Stimulated activated CD4-positive, alpha-beta T cell treated with anti-CD3 and anti-CD28 coated beads, TNF-alpha, amount 100 ng/mL, for 4 hours (primary cell): ENCODE results near the gene SECISBP2L.
A peak's percentile ranks its signal among the peaks of the same experiment; 100 is the strongest.

Source experiments
- DNase-seq, 3 experiments: peaks; one replicate each; pipeline ENCODE4 v3.0.0-alpha.2; 2020; ENCODE audit warnings: low read depth in 3 of 3

The SECISBP2L gene

DNA sequence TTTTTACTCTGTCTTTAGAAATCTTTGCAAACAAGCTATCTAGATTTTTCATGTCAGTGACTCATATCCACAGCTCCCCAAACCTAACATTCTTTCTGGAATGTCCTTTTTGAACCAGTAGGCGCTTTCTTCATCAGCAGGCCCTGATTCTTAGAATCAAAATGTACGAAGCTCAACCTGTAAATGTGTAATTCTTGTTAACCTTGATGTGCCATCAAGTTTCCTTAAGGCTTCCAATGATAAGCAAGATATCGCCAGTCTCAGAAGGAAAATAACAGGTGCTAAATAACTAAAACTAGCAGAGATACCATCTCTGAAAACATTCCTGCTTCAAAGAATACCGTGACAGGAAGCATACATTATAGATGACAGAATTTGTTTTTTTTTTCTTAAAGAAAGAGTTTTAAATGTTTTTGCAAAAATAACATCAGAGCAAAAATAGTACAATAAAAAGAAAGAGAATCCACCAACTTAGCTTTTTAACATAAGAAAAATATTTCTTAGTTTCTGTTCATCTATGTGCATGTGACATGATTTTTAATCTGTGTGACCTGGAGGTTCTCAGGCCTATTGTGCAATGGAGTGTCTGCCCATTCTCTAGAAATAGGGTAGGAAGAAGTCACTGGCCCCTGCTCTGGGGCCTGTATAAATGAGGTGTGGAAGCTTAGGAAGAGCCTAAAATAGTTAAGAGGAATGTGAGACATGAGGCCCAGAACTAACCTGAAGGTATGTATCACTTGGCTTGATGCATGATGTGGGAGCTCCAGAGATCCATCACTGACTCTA lies 14.7 kb upstream of the SECISBP2L start:
- DNase-seq, result no peak

DNA sequence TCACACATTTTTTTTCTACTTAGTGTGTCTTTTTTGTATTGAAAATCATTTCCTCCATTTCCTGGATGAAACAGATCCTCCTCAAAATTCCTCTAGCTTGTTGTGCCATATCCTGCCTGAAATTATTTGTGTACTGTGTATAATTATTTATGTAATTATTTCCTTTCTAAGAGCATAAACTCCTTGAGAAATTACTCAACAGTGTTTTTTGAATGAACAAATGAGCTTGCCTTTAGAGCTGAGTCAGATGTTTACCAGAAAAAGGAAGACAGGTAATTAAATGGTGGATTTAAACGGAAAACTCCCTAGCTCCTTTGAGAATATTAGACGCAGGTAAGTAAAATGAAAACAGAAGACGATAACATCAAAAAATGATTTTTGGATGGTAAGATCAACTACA lies 13.2 kb upstream of the SECISBP2L start:
- no peak for DNase-seq

DNA sequence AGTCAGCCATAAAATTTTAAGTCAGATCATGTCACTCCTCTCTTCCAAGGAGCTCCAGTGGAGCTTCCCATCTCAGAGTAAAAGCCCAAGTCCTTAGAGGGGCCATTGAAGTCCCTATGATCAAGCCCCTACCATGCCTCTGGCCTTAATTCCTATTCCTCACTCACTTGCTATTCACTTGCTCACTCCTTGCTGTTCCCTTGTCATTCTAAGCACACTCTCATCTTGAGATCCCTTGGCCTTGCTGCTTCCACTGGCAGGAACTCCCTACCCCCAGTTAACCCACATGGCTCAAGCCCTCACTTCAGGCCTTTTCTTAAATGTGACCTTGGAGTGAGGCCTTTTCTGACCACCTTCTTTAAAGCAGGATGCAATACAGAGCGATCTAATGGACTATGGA lies 12.3 kb upstream of the SECISBP2L start:
- no peak for DNase-seq

DNA sequence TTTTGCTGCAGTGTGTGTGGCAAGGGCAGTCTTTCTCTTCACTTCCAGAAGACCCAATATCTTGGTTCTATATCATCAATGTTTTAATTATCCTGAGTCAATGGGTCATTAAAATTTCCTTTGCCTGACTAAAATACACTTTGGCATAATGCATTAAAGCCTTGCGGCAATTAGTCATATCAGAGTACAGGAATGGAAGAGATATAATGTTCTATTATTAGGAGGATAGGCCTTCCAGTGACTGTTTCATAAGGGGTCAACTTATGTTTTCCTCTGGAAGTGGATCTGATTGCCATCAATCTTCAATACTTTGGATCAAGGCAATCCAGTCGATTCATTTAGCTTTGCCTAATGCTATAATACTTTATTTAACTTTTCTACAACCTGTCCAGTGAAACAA lies 9.4 kb upstream of the SECISBP2L start:
- DNase-seq, result no peak

DNA sequence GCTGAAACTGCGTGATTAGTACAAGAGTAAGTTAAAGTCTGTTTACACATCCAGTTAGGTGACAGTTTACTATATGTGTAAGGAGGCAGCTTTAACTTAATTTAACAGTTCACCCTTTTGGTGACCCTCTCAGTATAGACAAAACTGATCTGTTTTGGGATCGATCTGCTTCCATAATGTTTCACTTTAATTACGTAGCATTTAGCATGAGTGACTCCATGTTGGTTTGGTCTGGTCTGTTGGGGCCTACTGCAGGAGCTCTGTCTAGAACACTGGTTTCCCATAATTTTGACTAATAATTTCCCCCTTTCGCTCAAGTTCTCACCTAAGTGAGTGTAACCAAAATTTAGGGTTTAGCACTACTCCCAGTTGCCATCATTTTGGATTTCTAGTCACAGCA lies 6.4 kb upstream of the SECISBP2L start:
- DNase-seq, result no peak

DNA sequence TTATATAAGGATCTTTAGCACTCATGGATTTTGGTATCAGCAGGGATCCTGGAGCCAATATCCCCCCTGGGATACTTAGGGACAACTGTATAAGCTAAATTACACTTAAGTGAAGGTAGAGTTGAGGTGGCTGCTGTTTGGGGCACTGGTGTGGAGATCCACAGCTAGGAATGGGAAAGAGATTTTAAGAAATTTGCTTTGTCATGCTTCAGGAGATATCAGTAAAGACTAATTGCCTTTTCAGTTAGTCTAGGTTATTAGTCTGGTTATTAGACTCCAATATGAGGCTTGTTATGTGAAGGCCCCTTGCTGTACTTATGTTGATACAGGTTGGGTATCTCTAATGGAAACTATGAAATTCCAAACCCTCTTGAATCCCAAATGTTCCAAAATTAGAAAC lies 1.2 kb upstream of the SECISBP2L start:
- DNase-seq, result no peak

DNA sequence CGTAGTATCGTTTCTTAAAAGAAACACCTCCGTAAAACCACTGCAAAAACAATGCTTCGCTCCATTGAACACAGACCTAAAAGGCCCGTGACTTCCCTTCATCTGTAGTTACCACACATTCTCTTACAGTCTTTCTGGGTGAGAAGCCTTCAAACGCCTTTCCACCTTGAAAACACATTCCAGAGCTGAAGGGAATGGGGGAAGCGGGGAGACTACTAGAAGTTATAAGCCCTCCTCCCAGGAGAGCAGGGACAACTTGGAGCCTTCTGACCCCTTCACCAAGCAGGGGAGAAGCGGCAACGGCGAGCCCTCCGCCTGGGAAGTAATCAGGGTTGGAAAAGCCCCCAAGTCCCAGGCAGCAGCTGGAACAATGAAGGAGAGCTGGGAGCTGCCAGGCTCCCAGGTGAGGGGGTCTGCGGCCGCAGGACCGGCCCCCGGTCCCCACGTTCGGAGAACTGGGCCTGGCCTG lies 461 bp downstream of the SECISBP2L start:
- peak in 1 of 3 experiments; percentile 0 for DNase-seq

DNA sequence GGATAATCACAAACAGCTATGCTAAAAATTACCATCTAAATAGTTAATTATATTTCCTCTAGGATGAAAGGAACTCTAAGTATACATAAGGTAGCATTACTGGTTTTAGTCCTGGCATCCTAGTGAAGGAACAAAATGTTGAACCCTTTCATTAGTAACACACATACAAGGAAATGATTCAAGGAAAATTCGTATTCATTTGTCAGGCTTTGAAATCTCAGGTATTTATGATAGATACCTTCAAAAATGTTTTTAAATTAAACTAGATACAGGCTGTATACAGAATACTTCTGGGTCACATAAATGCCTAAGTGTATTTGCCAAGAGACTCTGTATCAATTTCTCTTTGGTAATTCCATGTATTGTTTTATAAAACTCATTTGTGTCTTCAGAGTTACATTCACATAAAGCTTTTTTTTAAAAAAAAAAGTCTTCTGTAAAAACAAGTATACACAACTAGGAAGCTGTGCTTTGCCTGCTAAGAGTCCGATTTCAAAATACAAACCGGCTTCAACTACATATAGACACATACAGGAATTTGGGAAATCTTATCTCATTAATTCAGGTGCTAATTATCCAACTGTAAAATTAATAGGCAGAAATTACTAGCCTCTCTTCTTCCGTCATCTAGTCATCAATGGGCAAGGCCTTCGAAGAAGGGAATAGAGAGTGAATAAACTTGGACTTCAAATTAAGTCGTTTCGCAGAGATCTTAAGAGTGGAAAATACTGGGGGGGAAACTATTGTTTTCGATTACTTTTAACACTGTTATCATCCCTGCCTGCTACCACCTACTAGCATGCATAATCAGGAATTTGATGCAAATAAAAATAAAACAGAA lies 1.3 kb downstream of the SECISBP2L start:
- DNase-seq, result no peak

DNA sequence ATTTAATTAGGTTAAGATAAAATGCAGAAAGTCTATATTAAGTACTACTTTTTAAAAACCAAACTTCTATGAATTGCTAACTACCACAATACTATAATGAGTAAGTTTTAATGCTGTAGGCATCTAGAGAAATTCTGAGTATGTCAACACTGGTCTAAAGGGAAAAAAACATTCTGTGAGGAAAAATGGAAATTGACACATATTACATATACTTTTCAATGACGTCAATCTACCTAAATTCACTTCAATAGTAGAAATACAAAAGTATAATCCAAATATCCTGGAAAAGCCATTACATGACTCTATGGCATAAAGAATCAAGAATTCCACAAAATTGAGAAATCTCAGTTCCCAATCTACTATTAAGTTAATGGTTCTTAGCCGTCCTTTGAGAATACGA lies 2.2 kb downstream of the SECISBP2L start:
- DNase-seq, result no peak

DNA sequence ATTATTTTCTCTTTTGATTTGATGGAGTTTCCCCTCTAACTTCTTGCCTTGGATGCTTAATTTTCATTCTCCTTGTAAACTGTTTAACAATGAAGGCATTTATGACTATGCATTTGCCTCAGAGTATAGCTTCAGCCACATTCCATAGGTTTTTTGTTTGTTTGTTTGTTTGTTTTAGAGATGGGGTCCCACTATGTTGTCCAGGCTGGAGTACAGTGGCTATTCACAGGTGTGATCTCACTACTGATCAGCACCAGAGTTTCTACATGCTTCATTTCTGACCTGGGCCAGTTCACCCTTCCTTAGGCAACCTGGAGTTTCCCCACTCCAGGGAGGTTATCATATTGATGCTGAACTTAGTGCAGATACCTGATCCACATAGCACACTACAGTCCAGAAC lies 4.1 kb downstream of the SECISBP2L start:
- DNase-seq, result no peak

DNA sequence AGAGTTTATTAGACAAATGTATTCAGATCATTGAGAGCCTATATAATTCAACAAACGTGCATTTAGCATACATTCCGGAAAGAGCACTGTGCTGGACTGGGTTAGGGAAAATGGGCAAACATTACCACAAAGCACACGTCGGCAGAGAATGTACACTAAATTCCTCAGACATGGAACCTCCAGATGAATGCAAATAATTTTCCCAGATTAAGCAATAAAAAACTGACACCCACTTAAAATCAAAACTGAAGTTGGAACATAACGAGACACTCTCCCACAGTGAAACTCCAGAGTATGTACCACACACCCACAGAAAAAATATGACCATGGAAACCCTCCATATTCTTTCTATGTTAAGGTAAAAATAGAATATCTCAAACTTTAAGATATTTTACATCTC lies 4.8 kb downstream of the SECISBP2L start:
- DNase-seq, result no peak

DNA sequence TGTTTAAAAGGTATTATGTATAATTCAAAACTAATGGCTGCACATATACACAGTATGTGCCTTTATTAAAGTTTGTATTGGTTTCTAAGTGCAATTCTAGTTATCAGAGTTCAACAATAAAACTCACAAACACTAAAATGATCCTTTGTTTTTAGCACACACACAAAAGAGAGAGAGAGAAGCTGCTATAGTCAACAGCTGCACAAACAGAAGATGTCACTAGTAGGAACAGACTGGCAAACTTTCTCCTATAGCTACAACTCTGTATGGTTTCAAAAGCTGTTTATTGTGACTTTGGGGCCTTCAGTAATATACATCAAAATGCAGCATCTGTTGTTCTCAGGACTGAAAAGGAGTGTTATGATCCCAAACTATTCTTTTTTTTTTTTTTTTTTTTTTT lies 6.1 kb downstream of the SECISBP2L start:
- no peak for DNase-seq

DNA sequence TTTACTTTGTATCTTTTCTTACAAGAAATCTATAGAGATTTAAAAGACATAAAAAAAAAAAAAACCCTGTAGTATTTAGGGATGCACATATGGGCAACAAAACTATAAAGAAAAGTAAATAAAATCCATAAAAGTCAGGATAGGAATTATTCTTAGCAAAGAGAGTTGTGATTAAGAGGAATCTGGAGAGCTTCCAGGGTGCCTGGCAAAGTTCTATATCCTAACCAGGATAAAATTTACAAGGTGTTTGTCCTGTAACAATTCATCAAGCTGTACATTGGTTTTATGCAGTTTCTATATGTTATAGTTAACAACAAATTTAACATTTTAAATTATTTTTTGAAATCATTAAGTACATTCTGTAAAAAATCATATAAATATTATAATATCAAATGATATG lies 7.9 kb downstream of the SECISBP2L start:
- no peak for DNase-seq

DNA sequence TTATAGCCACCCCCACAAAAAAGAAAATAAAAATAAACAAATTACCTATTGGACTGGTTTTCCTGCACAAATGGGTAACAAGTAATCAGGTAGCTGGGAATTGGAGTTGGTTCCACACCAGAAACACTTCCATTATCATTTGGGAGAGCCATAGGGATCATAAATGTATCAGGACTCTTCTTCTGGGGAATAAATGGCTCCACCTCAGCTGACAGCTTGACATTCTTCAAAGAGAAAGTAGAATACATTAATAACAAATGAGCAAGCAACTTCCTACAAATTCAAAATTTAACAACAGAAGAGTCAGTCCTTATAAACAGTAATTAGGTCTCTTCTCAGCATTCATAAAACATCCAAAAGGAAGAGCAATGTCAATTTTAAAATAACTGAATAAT lies 8.7 kb downstream of the SECISBP2L start:
- DNase-seq, result no peak

DNA sequence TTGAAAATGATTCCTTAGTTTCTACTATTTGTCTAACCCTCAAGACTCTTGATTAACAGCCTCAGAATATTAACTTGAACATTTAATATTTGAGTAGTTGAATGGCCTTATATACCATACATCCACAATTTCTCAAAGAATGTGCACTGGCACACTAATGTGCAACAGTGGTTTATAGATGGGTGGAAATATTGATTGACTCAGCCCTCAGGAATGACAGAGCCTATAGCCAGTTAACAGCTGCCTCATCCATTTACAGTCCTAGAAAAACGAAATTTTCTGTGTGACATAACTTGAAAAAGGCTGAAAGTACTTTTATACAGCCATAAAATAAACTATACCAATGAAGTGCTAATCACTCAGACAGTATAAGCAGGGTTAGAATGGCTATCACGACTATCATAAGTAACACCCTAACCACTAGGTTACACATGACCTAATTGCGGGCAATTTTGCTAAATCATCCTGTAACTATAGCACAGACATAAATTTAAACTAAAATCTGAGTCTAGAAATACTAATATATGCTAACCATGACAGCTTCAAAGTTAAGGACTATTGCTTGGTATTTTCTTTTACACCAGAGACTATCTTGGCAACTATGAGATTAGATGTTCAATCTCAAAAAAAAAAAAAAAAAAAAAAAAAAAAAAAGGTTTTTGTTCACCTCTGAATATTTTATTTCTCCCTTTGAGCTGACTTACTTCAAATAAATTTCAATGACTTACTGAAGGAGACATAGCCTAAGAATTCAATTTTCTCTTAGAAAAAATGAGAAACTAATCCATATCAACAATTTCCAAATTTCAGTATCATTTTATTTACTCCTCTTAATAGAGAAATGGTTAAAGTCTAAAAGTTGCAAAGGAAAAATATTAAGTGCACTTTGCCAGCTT lies 9.3 kb downstream of the SECISBP2L start:
- DNase-seq, result no peak

DNA sequence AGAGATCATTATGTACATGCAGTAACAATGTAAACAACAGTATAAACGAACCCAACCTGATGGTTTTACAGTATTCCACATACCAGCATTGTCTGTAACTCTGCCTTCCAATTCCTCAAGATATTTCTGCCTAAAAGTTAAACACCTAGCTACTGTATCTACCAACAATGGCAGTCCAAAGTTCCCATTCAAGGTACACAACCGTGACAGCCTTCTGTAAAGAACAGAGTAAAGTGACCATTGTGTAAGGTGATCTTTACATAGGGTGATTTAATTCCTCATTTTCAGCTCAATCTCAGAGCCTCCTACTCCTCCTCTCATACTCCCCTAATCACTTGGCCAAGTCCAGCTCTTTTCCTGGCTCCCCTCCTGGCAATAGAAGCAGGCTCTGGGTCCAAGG lies 10.4 kb downstream of the SECISBP2L start:
- DNase-seq, result no peak

DNA sequence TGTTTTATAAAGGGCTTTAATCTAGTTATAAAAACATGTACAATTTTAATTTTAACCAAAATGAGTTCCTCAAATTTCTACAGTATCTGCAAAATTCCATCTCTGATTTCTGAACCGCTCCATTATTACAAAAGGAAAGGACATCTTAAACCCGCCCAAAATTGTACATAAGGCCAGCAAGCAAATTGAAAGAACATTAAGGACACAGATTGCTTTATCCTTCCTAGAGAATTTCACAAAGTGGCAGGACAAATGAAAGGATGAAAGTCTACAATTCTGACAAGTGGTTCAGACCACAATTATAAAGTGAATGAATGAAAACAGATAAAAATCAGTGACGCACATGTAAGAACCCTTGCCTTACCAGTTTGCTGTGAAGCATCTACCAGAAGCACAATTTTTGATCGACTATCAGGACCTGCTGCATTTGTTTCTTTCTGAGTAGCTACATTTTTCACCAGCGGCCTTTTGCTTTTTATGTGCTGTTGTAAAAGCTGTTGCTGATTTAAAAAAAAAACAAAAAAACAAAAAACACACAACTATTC lies 13.6 kb downstream of the SECISBP2L start:
- DNase-seq, result no peak

DNA sequence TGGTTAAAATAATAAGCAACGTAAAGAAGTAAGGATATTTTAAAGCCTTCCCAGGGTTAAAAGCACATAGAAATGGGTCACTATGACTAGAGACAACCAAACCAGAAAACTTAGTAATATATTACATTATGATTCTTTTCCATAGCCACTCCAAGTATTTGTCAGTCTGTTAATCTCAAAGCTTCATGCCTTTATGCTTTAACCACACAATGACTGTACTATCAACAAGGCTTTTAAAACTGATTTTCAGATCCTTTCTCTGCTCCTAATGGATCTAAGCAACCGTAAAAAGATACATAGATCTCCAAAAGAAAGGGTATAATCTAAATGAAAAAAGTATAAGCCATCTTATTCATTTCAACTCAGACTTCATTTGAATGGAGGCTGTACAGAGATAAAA lies 14.4 kb downstream of the SECISBP2L start:
- DNase-seq, result no peak

DNA sequence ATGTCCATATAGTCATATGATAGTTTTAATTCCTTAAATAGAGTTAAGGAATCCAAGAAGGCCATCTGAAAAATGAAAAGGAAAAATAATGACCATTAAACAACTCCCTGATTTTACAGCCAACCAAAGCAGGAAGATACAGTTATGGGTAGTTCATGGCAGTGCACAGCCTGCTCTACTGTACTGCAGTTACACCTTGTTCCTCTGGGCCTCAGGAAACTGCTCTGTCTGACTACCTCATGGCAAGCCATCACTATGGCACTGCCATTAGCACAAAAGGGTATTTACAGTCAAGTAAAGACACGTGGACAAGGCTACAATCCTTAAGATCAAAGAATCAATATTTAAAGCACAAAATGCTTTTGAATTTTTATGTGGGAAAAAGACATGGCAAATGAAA lies 19.5 kb downstream of the SECISBP2L start:
- no peak for DNase-seq

DNA sequence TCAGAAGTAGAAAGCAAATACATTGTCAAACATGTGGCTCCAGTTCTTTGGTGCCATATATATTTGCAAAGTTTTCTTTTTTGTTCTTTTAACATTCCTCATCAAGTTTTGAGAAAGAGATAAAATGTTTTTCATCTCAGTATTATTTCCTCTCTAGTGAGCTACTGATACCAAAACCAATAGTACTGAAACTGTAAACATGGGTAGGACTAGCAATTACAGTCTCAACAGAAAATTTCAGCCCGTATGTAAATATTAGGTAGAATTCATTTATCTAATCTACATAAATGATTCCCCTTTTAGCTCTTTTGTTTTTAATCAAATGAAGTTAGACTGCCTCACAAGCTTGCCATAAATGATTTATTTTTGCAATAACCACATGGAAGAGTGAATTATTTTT lies 21.4 kb downstream of the SECISBP2L start:
- no peak for DNase-seq

DNA sequence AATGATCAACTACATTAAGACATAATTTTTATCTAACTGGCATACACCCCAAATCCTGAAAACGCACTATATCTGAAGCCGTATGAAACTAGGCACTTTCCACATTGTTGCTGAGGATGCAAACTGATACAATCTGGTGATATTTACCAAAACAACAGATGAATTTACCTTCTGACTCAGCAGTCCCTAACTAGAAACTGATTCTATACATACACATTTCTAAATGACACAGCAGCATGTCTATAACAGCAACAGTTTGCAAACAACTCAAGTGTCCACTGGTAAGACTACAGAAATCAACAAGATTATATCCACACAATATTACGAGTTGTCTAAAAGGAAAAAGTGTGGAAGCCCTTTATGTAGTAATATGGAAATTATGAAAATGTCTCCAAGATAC lies 22.9 kb downstream of the SECISBP2L start:
- no peak for DNase-seq

DNA sequence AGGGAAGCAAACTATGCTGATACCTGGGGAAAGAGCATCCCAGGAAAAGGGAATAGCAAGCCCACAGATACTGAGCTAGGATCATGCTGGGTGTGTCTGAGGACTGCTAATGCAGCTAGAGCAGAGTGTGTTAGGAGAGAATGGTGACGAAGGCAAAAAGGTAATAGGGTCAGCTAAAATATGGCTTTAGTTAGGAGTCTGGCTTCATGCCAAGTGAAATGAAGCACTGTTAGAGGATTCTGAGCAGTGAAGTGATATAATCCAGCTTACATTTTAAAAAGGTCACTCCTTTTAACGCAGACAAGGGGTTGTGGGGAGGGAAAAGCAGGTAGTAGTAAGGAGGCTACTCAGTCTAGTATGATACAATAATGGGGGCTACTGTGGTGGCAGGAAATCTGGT lies 30.4 kb downstream of the SECISBP2L start:
- no peak for DNase-seq
